ENCODE measurements around the gene NCK2.

- TF ChIP-seq CTCF (conservative IDR thresholded peaks at IDR 0.05; ENCODE audit: low read depth, low read length) (no peak), EZH2 (IDR thresholded peaks at IDR 0.05; ENCODE audit: low read length, unreplicated experiment) (no peak), EZH2phosphoT487 (IDR thresholded peaks at IDR 0.05; ENCODE audit: borderline replicate concordance, low read length) (no peak)
These were observed 50.8 kb downstream of the NCK2 start for GRCh38 chr2:105795575-105795934.
